ENCODE data around the gene MAVS. TPM values are rescaled to one million over a fixed set of nuclear protein-coding genes. Genes with fewer than 3 reads are reported as not detected.
A peak's percentile ranks its signal among the peaks of the same experiment; 100 is the strongest.
"Not testable (repeated sequence)": the region's sequence is repeated elsewhere in the genome, so short reads cannot be mapped to it uniquely, and the experiment has no call there.

The MAVS gene
- total RNA-seq, 2 donors from 2014 or later = 20.1 to 21.1 TPM

GRCh38 chr20:3866464-3866863 lies 19.8 kb downstream of the MAVS start:
- peaks cover 7% of the 10 kb centered on the region for H3K36me3 Mint-ChIP-seq (ENCODE audit: low read depth)
- H3K4me3 Mint-ChIP-seq = no peak overlapping the region
- no peaks in the 10 kb centered on the region for H3K27me3 Mint-ChIP-seq
- H3K9me3 ChIP-seq (ENCODE audit: control insufficient read depth, low read length, poor library complexity, severe bottlenecking) = no peaks in the 10 kb centered on the region
- H3K4me1 Mint-ChIP-seq = peaks cover 2% of the 10 kb centered on the region
- no peak for ATAC-seq
- DNase-seq = no peak
- peak overlapping the region; percentile 37 for H3K27ac Mint-ChIP-seq

- H3K9me3 ChIP-seq (ENCODE audit: control insufficient read depth, low read length, poor library complexity, severe bottlenecking) = no peaks in the 10 kb centered on the region
- no peak for DNase-seq
- Mint-ChIP-seq H3K4me1 (peaks cover 2% of the 10 kb centered on the region), H3K27ac (peak overlapping the region; percentile 21), H3K27me3 (no peaks in the 10 kb centered on the region), H3K4me3 (no peak overlapping the region), H3K36me3 (ENCODE audit: low read depth) (peaks cover 4% of the 10 kb centered on the region)
- no peak for ATAC-seq
Observed at GRCh38 chr20:3867802-3868201, 21.2 kb downstream of the MAVS start.

- no peak overlapping the region for H3K4me3 Mint-ChIP-seq
- H3K9me3 ChIP-seq (ENCODE audit: control insufficient read depth, low read length, poor library complexity, severe bottlenecking) = no peaks in the 10 kb centered on the region
- no peak overlapping the region for H3K27ac Mint-ChIP-seq
- peaks cover 6% of the 10 kb centered on the region for H3K4me1 Mint-ChIP-seq
- no peaks in the 10 kb centered on the region for H3K36me3 Mint-ChIP-seq (ENCODE audit: low read depth)
- H3K27me3 Mint-ChIP-seq = no peaks in the 10 kb centered on the region
- ATAC-seq (no peak), DNase-seq (no peak)
Observed at GRCh38 chr20:3869839-3870634, 23.4 kb downstream of the MAVS start.

GRCh38 chr20:3871550-3872265 lies 25.1 kb downstream of the MAVS start:
- no peaks in the 10 kb centered on the region for H3K36me3 Mint-ChIP-seq (ENCODE audit: low read depth)
- no peak overlapping the region for H3K27ac Mint-ChIP-seq
- no peaks in the 10 kb centered on the region for H3K27me3 Mint-ChIP-seq
- DNase-seq (no peak), ATAC-seq (no peak)
- H3K9me3 ChIP-seq (ENCODE audit: control insufficient read depth, low read length, poor library complexity, severe bottlenecking) = no peaks in the 10 kb centered on the region
- H3K4me3 Mint-ChIP-seq = no peak overlapping the region
- H3K4me1 Mint-ChIP-seq = peaks cover 7% of the 10 kb centered on the region

GRCh38 chr20:3873507-3873906 lies 26.9 kb downstream of the MAVS start:
- ATAC-seq = no peak
- Mint-ChIP-seq H3K27ac (no peak overlapping the region), H3K36me3 (ENCODE audit: low read depth) (no peaks in the 10 kb centered on the region), H3K4me1 (peaks cover 9% of the 10 kb centered on the region), H3K4me3 (no peak overlapping the region), H3K27me3 (no peaks in the 10 kb centered on the region)
- DNase-seq = no peak
- no peaks in the 10 kb centered on the region for H3K9me3 ChIP-seq (ENCODE audit: control insufficient read depth, low read length, poor library complexity, severe bottlenecking)

GRCh38 chr20:3874194-3874844 lies 27.7 kb downstream of the MAVS start:
- no peaks in the 10 kb centered on the region for H3K9me3 ChIP-seq (ENCODE audit: control insufficient read depth, low read length, poor library complexity, severe bottlenecking)
- Mint-ChIP-seq H3K4me1 (peaks cover 10% of the 10 kb centered on the region), H3K4me3 (no peak overlapping the region), H3K36me3 (ENCODE audit: low read depth) (no peaks in the 10 kb centered on the region), H3K27ac (no peak overlapping the region), H3K27me3 (no peaks in the 10 kb centered on the region)
- no peak for ATAC-seq
- DNase-seq = no peak

- Mint-ChIP-seq H3K4me1 (peaks cover 10% of the 10 kb centered on the region), H3K27me3 (no peaks in the 10 kb centered on the region), H3K27ac (peak overlapping the region; percentile 19), H3K4me3 (no peak overlapping the region), H3K36me3 (ENCODE audit: low read depth) (no peaks in the 10 kb centered on the region)
- ATAC-seq (no peak), DNase-seq (no peak)
- H3K9me3 ChIP-seq (ENCODE audit: control insufficient read depth, low read length, poor library complexity, severe bottlenecking) = no peaks in the 10 kb centered on the region
Observed at GRCh38 chr20:3875378-3875974, 28.8 kb downstream of the MAVS start.

- H3K9me3 ChIP-seq (ENCODE audit: control insufficient read depth, low read length, poor library complexity, severe bottlenecking) = no peaks in the 10 kb centered on the region
- Mint-ChIP-seq H3K27ac (no peak overlapping the region), H3K36me3 (ENCODE audit: low read depth) (no peaks in the 10 kb centered on the region), H3K4me1 (peaks cover 10% of the 10 kb centered on the region), H3K27me3 (no peaks in the 10 kb centered on the region), H3K4me3 (no peak overlapping the region)
- ATAC-seq (no peak), DNase-seq (no peak)
Observed at GRCh38 chr20:3876000-3876399, 29.4 kb downstream of the MAVS start.

GRCh38 chr20:3876676-3877075 lies 30.0 kb downstream of the MAVS start:
- Mint-ChIP-seq H3K27me3 (no peaks in the 10 kb centered on the region), H3K27ac (no peak overlapping the region), H3K4me1 (peaks cover 10% of the 10 kb centered on the region), H3K4me3 (no peak overlapping the region), H3K36me3 (ENCODE audit: low read depth) (no peaks in the 10 kb centered on the region)
- no peak for DNase-seq
- H3K9me3 ChIP-seq (ENCODE audit: control insufficient read depth, low read length, poor library complexity, severe bottlenecking) = no peaks in the 10 kb centered on the region
- ATAC-seq = no peak

GRCh38 chr20:3878921-3879274 lies 32.3 kb downstream of the MAVS start:
- not testable (repeated sequence) for H3K4me1 Mint-ChIP-seq; H3K9me3 ChIP-seq (ENCODE audit: control insufficient read depth, low read length, poor library complexity, severe bottlenecking); H3K4me3 Mint-ChIP-seq; ATAC-seq; H3K36me3 Mint-ChIP-seq (ENCODE audit: low read depth); DNase-seq; H3K27me3 Mint-ChIP-seq
- peak overlapping the region; percentile 51 for H3K27ac Mint-ChIP-seq

- DNase-seq (no peak), ATAC-seq (no peak)
- no peaks in the 10 kb centered on the region for H3K9me3 ChIP-seq (ENCODE audit: control insufficient read depth, low read length, poor library complexity, severe bottlenecking)
- Mint-ChIP-seq H3K4me1 (peaks cover 18% of the 10 kb centered on the region), H3K4me3 (no peak overlapping the region), H3K27me3 (no peaks in the 10 kb centered on the region), H3K36me3 (ENCODE audit: low read depth) (peaks cover 8% of the 10 kb centered on the region), H3K27ac (no peak overlapping the region)
Observed at GRCh38 chr20:3885715-3886114, 39.1 kb downstream of the MAVS start.

- ATAC-seq = no peak
- H3K9me3 ChIP-seq (ENCODE audit: control insufficient read depth, low read length, poor library complexity, severe bottlenecking) = no peaks in the 10 kb centered on the region
- Mint-ChIP-seq H3K36me3 (ENCODE audit: low read depth) (peaks cover 8% of the 10 kb centered on the region), H3K4me3 (peak overlapping the region; percentile 97), H3K4me1 (peaks cover 36% of the 10 kb centered on the region), H3K27me3 (no peaks in the 10 kb centered on the region), H3K27ac (peak overlapping the region; percentile 99)
- DNase-seq = no peak
Observed at GRCh38 chr20:3887876-3888620, 41.4 kb downstream of the MAVS start.
